HG02981 (cell line): Measurements from ENCODE around the gene PRKAR2B.
"Not testable (repeated sequence)": the region's sequence is repeated elsewhere in the genome, so short reads cannot be mapped to it uniquely, and the experiment has no call there.

Experiments used
- ATAC-seq: cut with Tn5 transposase; IDR thresholded peaks from one replicate; pipeline ENCODE4 v1.9.1; 2021; ENCODE audit warnings: mild to moderate bottlenecking, moderate library complexity; ENCODE audit not compliant: unreplicated experiment

Gene PRKAR2B

DNA sequence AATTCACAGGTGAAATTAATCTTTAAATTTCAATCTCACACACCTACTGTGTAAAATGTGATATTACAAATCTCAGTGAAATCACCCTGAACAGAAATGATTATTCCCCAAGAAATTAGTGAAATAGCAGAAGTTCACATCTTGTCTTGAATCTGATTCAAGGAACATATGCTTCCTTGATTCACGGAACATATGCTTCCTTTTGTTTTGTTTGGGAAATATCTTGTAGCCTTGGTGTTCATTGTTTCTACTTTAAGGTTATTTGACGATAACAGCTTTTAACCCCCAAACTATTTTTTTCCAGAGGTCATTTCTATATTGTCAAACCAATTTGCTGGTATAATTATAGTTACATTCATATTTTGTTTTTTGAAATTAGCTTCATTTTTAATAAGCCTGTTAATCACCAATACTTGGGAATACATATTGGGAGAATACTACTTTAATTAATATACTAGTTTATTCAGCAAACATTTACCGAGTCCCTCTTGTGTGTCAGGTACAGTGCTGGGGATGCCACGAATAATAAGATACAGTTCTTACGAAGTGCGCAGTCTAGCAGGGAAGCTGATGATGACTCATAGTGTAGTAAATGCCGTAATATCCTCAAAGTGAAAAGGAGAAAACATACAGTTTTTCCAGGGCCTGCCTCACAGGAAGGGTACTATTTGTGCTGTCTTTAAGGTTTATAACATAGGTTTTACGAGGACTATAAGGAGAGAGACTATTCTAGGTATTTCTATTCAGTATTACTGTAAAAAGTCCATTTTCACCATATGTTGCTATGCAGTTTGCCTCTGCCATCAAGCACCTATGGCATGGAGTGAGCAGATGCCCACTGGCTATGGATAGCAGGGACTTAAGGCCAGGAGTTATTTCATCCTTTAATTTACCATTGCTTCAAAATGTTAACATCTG, 32.5 kb downstream of the PRKAR2B start:
- no peak for ATAC-seq

DNA sequence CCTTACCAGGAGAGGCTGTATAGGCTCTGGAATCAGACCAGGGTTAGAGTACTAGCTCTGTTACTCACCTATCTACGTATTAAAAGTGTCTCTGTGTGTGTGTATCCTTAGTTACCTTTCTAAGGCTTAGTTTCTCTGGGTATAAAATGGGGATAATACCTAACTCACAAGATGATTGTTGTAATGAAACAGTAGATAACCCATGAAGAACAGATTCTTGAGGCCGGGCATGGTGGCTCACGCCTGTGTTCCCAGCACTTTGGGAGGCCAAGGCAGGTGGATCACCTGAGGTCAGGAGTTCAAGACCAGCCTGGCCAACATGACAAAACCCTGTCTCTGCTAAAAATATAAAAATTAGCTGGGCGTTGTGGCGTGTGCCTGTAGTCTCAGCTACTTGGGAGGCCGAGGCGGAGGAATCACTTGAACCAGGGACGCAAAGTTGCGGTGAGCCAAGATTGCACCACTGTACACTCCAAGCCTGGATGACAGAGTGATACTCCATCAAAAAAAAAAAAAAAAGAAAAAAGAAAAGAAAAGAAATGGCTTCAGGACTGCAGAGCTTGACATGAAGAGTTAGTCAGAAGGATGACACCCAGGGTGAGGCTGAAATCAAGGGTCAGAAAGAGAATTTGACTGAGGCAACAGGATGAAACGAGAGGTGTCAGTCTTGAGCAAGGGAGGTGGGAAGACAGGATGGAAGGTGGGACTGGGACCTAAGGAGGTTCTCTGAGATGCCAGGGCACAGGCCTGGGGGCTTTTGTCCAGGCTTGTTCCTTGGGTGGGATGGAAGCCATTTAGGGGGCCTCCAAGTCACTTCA, 33.4 kb downstream of the PRKAR2B start:
- ATAC-seq = no peak

DNA sequence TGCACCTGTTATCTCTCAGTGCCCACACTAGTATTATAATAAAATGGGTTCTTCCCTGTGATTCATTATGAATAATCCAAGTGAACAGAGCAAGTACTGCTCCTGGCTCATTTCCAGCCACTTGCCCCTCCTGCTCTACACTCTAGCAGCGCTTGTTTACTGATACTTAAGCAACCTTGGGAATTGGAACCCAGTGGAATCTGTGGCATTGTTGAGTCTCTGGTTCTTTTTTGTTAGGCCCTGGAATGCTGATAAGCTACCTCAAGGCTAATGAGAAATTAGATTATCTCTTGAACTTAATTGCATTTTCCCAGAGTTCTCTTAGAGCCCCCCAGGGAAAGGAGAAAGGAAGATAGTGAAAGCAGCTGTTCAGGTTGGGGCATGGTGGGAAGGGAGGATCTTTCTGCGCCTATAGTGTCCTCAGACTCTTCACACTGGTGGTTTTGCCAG, 34.0 kb downstream of the PRKAR2B start:
- no peak for ATAC-seq

DNA sequence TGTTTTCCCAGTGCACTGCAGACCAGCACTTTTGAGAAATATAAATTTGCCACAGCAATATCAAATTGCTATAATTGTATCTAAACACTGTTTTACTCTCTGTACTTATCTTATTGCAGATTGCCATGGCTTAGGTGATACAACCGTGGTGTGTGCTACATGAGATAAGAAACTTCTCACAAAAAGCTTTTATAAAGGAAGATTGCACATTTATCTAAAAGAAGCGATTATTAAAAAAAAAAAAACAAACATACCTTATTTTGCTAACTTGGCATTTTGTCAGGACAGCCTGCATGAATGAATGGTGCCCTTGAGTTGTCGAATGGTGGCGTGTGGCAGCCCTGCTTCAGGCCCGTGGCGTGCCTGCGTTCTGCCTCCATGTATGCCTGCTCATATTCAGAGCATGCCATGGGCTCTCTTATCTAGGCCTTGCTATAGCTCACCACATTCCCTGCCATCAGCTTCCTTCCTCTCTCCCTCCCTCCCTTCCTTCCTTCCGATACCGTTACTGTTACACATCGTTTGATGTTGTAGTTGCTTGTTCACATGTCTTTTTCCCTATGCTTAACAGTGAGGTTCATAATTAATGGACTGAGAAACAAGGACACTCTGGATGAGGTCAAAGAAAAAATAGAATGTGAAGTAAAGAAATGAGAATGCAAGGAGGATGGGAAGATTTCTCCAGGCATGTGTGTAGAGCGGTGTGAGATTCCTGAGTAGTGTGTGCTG, 34.9 kb downstream of the PRKAR2B start:
- ATAC-seq = no peak

DNA sequence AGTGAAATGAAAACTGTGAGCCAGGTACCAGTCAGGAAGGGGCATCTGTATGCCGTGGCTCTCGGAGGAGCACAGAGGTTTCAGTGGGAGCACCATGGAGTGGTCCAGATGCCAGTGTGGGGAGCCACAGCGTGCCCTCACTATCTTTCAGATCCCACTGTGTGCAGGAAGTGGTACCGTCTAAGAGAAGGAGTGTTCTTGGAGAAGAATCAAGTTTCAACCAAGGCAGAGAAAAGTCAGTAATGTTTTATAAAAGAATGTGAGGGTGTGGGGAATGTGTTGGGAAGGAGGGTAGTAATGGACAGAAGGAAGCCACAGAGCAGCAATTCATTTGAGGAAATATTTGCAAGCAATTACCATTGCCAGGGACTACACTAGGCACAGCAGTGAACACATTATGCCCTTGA, 35.6 kb downstream of the PRKAR2B start:
- ATAC-seq = no peak

DNA sequence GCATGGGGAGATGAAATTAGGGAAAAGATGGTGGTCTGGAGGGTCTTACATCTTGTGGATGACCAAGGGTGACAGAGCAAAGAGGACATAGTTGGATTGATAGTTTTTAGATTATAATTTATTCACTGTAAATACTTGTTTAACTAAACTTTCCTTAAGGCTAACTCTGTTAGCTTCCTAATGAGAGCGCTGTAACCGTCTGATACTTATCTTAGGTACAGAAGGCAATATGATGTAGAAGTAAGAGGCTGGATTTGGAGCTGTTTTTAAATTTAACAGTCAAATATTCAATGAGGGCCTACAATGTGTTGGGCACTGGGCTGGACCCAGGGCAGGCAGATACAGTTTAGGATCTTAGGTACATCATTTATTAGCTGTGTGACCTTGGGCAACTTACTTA, 36.0 kb downstream of the PRKAR2B start:
- no peak for ATAC-seq

DNA sequence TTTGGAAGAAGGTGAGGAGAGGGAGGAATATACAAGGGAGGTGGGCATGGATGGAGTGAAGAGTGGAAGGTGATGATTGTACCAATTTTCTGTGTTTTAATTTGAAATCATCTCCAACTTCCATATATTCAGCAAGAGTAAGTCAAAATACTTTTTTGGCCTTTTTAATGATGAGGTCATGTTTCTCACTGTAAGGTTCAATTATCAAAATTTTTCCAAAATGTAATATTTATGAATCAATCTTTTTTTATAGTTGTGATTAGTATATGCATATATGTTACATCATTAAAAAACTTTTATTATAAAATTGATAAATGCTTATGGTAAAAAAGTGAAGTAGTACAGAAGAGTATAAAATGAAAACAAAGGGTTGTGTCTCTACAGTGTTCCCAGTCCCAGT, 40.7 kb downstream of the PRKAR2B start:
- ATAC-seq = no peak

DNA sequence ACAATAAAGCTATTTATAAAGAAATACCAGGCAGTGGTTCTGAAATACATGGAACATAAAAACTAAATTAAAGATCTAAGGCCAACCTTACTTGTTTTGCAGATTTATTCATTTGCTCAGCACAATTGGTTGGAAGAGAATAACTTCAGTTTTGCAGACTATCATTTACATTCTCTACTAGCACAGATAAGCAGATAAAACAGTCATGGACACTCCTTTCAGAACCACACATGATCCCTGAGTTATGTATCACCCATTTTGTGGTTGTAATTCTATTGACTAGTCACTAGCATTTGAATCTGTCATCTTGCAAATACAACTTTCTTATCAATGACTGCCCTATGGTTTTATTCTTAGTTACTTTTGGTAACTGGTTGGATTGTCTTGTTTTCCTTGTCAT, 45.1 kb downstream of the PRKAR2B start:
- no peak for ATAC-seq

DNA sequence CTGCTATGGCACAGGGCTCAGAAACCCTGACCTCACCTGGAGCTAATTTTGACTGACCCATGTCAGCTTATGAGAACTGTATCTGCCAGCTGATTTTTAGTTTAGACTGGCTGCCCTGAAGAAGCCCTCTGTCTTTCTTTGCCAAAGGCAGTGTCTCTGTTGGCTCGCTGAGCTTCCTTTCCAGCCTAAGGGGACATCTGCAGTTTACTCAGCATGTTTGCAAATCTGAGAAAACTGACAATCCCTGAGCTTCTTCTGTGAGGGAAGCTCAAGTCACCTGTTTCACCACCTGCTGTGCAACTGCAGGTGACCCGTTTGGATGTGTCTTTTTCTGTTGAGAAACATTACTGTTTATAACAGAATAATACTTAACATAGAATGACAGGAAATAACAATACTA, 46.0 kb downstream of the PRKAR2B start:
- no peak for ATAC-seq

DNA sequence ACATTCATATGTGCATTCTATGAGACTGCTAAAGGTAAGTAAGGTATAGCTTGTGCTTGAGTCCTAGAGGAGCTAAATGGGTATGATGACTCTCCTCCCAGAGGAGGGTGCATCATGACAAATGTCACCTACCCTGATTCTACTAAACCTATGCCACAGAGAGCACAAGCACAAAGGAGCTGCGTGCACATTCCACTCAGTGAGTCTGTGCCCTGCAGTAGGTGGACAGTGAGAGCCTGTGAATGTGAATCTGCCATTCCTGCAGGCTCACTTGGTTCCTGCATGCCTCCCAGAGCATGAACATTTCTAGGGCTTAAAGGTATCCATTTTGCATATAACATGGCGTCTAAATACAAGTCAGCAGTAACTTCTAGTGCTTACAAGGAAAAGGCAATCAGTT, 46.8 kb downstream of the PRKAR2B start:
- no peak for ATAC-seq

DNA sequence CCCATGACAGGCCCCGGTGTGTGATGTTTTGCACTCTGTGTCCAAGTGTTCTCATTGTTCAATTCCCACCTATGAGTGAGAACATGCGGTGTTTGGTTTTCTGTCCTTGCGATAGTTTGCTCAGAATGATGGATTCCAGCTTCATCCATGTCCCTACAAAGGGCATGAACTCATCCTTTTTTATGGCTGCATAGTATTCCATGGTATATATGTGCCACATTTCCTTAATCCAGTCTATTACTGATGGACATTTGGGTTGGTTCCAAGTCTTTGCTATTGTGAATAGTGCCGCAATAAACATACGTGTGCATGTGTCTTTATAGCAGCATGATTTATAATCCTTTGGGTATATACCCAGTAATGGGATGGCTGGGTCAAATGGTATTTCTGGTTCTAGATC, 49.2 kb downstream of the PRKAR2B start:
- ATAC-seq = not testable (repeated sequence)

DNA sequence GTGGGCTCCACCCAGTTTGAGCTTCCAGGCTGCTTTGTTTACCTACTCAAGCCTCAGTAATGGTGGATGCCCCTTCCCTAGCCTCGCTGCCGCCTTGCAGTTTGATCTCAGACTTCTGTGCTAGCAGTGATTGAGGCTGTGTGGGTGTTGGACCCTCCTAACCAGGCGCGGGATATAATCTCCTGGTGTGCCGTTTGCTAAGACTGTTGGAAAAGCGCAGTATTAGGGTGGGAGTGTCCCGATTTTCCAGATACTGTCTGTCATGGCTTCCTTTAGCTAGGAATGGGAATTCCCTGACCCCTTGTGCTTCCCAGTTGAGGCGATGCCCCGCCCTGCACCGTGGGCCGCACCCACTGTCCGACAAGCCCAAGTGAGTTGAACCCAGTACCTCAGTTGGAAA, 54.6 kb downstream of the PRKAR2B start:
- not testable (repeated sequence) for ATAC-seq

DNA sequence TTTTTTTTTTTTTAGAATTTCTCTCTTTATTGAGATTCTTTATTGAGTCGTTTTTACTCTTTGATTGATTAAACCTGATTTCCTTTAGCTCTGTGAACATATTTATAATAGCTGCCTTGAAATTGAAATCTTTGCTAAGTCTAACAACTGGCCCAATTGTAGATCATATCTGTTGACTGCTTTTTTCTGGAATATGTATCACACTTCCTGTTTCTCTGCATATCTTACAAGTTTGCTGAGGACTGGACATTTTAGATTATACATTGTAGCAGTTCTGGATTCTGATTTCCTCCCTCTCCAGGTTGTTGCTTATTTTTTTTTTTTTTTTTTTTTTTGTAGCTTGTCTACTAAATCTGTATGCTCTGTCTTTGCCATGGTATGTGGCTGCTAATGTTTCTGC, 56.3 kb downstream of the PRKAR2B start:
- ATAC-seq = no peak

DNA sequence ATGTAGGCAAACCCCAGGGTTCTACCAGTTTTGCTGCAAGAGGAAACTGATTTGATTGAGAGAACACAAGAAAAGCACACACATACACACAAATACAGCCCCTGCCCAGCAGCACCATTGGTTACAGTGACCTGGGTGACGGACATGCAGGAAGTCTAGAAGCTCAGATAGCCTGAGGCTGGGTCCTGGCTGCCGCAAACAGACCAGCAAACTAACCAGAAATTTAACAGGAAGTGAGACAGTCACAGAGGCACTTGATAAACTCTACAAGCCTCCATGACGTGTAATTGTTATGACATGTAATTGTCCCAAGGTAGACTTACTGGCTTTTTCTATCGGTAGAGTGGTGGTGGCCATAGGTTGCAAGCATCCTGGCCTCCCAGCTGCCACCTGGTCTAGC, 58.9 kb downstream of the PRKAR2B start:
- ATAC-seq = no peak

DNA sequence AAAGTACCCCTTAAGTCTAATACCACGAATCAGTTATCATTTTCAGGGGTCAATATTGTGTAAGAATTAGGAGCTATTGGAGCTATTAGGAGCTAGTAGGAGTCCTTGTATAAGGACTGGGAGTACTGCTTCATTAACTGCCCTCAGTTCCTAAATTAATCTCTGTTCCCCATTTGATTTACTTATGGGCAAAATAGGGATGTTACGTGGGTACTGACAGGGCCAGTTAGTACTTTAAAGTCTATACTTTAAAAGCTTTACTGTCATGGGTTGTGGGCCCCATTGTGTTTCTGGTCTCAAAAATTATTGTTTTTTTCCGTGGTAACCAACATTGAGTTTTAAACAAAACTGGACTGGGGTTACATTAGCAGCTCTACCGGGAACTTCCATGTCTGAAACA, 60.3 kb downstream of the PRKAR2B start:
- ATAC-seq = no peak

DNA sequence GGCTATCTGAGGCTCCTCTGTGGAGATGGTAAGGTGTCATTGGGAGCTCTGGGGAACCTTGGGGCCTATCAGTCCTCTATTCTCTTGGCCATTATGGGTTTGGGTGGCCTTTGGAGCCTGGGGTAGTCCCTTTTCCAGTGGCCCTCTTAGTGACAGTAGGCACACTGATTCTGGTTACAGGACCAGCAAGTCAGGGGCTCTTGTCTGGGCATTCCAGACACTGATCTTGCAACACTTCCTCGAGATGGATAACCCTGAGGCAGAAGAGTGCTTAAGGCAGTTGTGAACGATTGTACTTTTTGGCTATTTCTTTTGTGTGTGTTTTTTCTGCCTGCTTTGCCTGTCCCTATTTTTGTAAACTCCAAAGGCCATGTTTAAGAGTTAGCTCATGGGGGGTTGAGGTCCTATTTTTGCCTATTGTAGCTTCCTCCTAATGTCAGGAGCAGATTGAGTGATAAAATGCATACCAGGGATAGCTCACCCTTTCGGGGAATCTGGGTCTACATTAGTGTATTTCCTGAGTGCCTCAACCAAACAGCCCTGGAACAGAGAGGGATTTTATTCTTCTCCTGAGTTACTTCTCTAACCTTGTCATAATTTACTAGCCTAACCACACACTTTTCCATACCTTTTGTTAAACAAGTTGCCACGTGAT, 61.2 kb downstream of the PRKAR2B start:
- ATAC-seq = no peak

DNA sequence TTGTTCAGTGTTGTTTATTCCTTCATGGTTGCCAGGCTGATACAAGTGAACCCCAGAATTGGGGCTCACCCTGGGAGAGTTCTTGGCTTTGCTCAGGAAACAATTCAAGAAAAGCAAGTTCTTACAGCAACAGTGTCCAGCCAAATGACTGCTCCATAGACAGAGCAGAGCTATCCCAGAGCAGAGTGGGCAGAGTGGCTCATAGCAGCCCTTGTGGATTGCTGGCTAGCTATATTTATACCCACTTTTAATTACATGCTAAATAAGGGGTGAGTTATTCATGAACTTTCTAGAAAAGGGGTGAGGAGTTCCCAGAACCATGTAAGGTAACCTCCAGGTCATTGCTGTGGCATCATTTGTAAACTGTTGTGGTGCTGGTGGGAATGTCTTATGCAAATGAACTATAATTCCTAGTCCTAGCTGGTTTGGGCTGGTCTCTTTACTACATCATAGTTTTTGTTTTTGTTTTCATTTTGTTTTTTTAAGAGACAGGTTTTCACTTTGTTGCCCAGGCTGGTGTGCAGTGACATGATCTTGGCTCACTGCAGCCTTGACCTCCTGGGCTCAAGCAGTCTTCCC, 64.4 kb downstream of the PRKAR2B start:
- ATAC-seq = no peak

DNA sequence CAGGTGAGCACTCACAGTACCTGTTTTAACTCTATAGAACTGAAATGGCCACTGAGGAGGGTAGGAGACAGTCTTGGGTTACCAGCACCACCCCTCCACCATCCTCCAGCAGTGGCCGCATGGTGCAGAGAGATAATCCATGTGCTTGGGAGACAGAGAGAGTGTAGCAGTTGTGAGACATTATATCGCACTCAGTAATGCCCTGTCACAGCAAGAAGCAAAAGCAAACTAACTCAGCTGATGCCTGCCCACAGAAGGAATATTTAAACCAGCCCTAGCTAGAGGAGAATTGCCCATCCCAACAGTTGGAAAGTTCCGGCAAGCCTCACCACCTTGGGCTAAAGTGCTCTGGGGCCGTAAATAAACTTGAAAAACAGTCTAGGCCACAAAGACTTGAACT, 65.5 kb downstream of the PRKAR2B start:
- no peak for ATAC-seq

DNA sequence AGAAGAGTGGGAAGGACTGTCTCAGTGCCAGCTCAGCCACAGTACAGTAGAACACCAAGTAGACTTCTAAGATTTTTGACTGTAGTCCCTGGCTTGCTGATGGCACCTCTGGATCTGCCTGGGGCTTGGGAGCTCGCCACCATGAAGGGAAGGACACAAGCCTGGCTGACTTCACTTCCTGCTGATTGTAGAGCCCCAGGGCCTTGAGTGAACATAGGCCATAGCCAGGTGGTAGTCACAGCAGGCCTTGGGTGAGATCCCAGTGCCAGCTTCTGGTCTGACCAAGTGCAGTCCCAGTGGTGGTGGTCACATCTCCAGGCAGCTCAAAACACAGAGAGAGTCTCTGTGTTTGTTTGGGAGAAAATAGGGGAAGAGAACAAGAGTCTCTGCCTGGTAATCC, 66.7 kb downstream of the PRKAR2B start:
- no peak for ATAC-seq

DNA sequence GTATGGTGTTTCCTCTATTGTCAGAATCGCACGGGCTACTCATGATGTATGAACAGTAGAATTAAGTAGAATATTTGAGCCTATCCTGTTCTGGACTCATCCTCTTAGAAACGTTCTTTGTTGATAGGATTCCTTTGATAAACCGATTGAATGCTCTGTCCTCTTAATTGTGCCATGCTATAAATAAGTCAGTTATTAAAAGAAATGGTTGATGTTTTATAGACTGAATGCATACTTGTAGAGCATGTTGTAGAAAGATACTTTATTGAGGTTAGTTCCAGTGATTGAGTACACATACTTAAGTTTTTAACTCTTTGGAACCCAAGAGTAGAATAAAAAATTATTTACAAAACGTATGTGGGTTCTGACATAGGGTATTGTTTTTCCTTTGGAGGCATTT, 69.4 kb downstream of the PRKAR2B start:
- ATAC-seq = no peak
